Activated T-helper 17 cell treated with anti-CD3 and anti-CD28 coated beads, Interleukin-2, amount 50 U/mL, for 72 hours (primary cell): ENCODE measurements around the gene SNAI1. TPM values are rescaled to one million over a fixed set of nuclear protein-coding genes. Genes with fewer than 3 reads are reported as not detected.

ENCODE experiments used
- ATAC-seq: fragments of 150-1000 bp; cut with Tn5 transposase; replicated peaks from 2 replicates; pipeline ENCODE4 v1.10.0; 2021; ENCODE audit warnings: mild to moderate bottlenecking, moderate library complexity
- H3K27ac Mint-ChIP-seq: one replicate; pipeline ENCODE4 v1.8.0; 2022; ENCODE audit warnings: mixed read lengths
- H3K27me3 Mint-ChIP-seq: one replicate; pipeline ENCODE4 v1.8.0; 2022; ENCODE audit warnings: mixed read lengths
- H3K36me3 Mint-ChIP-seq: one replicate; pipeline ENCODE4 v1.8.0; 2022; ENCODE audit warnings: low read depth, mild to moderate bottlenecking, mixed read lengths
- H3K4me1 Mint-ChIP-seq: one replicate; pipeline ENCODE4 v1.8.0; 2022; ENCODE audit warnings: mixed read lengths
- H3K4me3 Mint-ChIP-seq: one replicate; pipeline ENCODE4 v1.8.0; 2022; ENCODE audit warnings: mild to moderate bottlenecking, mixed read lengths
- H3K9me3 Mint-ChIP-seq: one replicate; pipeline ENCODE4 v1.8.0; 2022; ENCODE audit warnings: mixed read lengths
- total RNA-seq, 2 donors: library from RNA; stranded (reverse); gene quantifications; one replicate each; pipeline ENCODE4 v1.2.3, GENCODE V29; 2022

The SNAI1 gene
- under 1 TPM in 1 of 2 donors, not detected in 1; 0.34 TPM for total RNA-seq

DNA sequence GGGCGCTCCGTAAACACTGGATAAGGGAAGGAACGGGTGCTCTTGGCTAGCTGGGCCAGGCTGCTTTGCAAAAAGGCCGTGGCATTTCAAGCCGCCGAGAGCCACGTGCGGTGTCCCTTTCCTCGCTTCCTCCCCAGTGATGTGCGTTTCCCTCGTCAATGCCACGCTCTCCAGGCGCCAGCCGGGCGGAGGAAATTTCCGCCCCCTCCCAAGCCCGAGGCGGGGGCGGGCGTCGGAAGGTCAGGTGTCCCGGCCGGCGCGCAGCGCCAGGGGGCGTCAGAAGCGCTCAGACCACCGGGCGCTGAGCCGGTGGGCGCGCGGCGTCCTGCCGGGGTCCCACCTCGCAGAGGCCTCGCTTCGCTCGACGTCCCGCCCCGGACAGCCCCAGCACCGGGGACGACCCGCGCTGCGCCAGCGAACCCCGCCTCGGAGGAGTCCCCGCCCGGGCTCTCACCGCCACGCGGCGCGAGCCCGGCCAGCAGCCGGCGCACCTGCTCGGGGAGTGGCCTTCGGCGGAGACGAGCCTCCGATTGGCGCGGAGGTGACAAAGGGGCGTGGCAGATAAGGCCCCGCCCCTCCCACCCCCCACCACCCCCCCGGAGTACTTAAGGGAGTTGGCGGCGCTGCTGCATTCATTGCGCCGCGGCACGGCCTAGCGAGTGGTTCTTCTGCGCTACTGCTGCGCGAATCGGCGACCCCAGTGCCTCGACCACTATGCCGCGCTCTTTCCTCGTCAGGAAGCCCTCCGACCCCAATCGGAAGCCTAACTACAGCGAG, at the start of gene SNAI1:
TSS of gene SNAI1 (plus strand) at position 635 of the 777 bp plus-strand sequence. CDS start at position 715, 80 bp downstream.
- H3K36me3 Mint-ChIP-seq, result no peaks in the 10 kb centered on the region
- peaks cover 4% of the 10 kb centered on the region for H3K27me3 Mint-ChIP-seq
- H3K27ac Mint-ChIP-seq, result no peak within 1 kb of the TSS
- no peaks in the 10 kb centered on the region for H3K4me1 Mint-ChIP-seq
- no peaks in the 10 kb centered on the region for H3K9me3 Mint-ChIP-seq
- peak within 1 kb of the TSS; percentile 51 for H3K4me3 Mint-ChIP-seq
- ATAC-seq, result peak; percentile 86

DNA sequence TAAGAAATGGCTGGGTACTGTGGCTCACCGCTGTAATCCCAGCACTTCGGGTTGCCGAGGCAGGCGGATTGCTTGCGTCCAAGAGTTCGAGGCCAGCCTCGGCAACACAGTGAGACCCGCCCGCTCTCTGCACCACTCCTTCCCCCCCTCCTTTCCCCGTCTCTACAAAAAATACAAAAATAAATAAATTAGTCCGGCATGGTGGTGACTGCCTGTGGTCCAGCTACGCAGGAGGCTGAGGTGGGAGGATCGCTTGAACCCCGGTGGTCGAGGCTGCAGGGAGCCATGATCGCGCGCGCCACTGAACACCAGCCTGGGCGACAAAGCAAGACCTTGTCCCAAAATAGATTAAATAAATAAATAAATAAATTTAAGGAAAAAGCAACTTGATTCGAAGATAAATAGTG, 47.0 kb upstream of the SNAI1 start:
- Mint-ChIP-seq H3K4me3 (peak overlapping the region; percentile 97), H3K27me3 (peaks cover under 1% of the 10 kb centered on the region), H3K4me1 (peaks cover 28% of the 10 kb centered on the region), H3K36me3 (peaks cover 40% of the 10 kb centered on the region), H3K27ac (no peak overlapping the region), H3K9me3 (no peaks in the 10 kb centered on the region)
- peak; percentile 8 for ATAC-seq

DNA sequence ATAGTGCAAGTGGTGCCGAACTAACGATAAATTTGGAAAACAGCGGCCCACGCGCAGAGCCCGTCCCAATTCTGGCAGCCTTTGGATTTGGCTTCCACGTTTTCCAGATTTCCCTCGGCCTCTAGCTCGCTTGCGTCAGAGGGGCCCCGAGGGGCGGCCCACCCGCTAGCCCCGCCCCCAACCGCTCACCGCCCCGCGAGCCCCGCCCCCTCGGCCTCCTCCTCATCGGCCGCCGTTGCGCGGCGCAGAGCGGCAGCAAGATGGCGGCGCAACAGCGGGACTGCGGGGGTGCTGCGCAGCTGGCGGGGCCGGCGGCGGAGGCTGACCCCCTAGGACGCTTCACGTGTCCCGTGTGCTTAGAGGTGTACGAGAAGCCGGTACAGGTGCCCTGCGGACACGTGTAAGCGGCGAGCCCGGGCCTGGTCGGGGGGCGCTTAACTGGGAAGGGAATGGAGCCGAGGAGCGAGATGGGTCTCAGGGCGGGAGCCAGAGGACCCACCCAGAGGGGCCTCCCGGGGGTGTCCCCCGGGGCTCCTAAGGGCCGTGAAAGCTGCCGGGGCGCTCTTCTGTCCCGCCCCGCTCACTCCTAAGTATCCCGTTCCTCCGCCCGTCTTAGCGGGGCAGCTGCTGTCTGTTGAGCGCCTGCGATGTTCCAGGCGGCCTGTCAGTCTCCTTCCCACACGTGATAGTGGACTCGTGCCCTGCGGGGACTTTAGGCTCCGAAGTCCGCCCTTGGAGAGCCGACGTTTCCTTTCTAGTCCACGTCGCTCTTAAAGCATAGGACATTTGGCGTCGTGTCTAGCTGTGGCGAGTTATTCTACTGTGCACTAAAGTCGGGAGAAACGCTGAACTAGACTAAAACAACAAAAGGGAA, 46.4 kb upstream of the SNAI1 start, which contains the start of gene RNF114:
TSS of gene RNF114 (plus strand) at position 245 of the 874 bp plus-strand sequence. CDS start at position 261, 16 bp downstream.
- H3K4me1 Mint-ChIP-seq, result peaks cover 33% of the 10 kb centered on the region
- peaks cover 47% of the 10 kb centered on the region for H3K36me3 Mint-ChIP-seq
- no peaks in the 10 kb centered on the region for H3K27me3 Mint-ChIP-seq
- H3K4me3 Mint-ChIP-seq, result peak within 1 kb of the TSS; percentile 97
- peak within 1 kb of the TSS; percentile 91 for H3K27ac Mint-ChIP-seq
- no peaks in the 10 kb centered on the region for H3K9me3 Mint-ChIP-seq
- ATAC-seq, result peak; percentile 95

DNA sequence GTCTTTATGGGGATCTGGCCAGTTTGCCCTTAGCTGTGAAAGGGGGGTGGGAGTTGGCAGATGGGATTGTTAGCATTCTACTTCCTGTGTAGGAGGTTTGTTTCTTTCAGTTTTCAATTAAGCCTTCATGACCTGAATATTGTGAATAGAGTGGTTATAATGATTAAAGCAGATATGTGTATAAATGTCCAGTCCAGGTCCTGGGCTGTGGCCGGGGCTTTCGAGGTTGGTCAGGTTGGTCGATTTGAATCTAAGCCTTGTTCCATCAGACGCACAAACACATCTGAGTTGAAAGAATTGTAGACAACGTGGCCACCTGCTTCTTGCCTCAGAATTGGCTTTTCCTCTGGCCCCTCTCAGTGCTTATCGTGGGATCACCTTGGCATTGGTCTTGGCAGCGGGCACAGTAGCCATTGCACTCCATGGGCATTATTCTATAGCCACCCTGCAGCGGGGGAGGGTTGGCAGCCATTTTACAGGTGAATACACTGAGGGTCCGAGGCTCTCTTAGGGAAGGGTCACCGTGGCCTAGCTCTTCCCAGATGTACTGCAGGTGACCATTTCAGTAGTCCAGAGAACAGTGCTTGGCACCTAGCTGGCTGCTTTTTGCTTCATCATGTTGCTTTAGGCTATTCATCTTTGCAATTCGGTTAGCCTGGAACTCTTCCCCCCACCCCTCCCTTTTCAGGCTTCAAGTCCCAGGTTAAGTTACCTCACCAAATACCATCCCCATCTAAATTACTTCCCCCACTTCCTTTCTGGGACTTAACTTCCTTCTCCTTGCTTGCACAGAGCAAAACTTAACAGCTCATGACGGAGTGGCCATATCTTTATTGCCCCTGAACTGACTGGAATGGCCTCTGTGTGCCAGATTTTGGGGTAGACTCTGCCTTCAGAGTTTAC, 45.5 kb upstream of the SNAI1 start:
- peak overlapping the region; percentile 91 for H3K27ac Mint-ChIP-seq
- H3K36me3 Mint-ChIP-seq, result peaks cover 55% of the 10 kb centered on the region
- ATAC-seq, result peak; percentile 18
- no peaks in the 10 kb centered on the region for H3K27me3 Mint-ChIP-seq
- peak overlapping the region; percentile 97 for H3K4me3 Mint-ChIP-seq
- no peaks in the 10 kb centered on the region for H3K9me3 Mint-ChIP-seq
- H3K4me1 Mint-ChIP-seq, result peaks cover 36% of the 10 kb centered on the region

DNA sequence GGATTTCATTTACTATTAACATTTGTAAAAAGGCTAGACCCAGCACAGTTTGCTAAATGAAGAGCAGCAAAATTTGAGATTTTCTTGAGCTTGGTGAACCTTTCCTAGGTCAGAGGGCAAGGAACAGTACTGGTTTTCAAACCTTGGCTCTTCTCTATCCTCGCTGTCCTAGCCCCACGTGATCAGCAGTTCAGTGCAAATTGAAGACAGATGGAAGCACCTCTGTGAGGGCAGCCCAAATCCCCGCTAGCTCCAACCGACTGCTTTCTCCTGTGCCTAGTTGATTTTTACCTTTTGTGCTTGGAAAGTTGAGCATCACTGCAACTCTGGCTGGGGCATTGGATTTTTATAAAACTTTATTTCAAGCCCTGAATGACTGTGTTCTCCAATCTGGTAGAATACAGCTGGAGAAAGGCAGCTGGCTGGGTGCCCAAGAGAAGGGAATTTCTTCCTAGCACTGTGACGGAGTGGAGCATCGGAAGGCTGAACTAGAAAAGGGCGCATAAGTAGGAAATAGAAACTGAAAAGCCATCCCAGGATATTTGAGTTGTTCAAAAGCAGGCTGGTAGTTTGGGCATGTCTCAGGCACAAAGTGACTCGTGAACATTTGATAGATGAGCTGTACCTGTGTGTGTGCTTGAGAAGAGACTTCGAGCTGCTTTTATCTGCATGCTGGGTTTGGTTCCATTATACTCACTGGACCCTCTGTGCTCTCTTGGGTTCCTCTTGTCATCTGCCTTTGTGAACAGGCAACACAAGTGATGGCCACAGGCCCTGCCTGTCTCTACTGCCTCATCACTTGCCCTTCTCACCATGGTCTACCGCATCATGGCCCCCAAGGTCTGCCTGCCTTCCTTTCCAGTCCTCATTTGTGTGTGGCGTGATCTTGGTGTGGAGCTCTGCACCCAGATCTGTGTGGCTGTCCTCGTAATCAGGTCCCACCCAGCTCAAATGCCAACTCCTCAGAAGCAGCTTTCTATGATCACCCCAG, 44.3 kb upstream of the SNAI1 start:
- no peaks in the 10 kb centered on the region for H3K27me3 Mint-ChIP-seq
- H3K4me3 Mint-ChIP-seq, result peak overlapping the region; percentile 97
- H3K27ac Mint-ChIP-seq, result peak overlapping the region; percentile 46
- peaks cover 67% of the 10 kb centered on the region for H3K36me3 Mint-ChIP-seq
- no peaks in the 10 kb centered on the region for H3K9me3 Mint-ChIP-seq
- no peak for ATAC-seq
- peaks cover 36% of the 10 kb centered on the region for H3K4me1 Mint-ChIP-seq

DNA sequence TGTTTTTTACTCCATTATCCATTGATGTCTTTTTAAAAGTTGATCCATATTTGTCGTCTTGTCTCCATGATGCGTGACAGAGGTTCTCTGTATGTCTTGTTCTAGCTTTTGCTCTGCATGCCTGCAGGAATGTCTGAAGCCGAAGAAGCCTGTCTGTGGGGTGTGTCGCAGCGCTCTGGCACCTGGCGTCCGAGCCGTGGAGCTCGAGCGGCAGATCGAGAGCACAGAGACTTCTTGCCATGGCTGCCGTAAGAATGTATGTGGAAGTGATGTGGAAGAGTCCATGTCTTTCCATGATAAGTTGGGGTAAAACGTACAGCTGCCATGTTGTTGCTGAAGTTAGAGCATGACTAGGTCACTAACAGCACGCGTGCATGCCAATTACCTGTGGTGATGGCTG, 41.3 kb upstream of the SNAI1 start:
- Mint-ChIP-seq H3K27me3 (no peaks in the 10 kb centered on the region), H3K27ac (no peak overlapping the region), H3K36me3 (peaks cover 97% of the 10 kb centered on the region), H3K4me1 (peaks cover 39% of the 10 kb centered on the region), H3K9me3 (no peaks in the 10 kb centered on the region), H3K4me3 (no peak overlapping the region)
- no peak for ATAC-seq

DNA sequence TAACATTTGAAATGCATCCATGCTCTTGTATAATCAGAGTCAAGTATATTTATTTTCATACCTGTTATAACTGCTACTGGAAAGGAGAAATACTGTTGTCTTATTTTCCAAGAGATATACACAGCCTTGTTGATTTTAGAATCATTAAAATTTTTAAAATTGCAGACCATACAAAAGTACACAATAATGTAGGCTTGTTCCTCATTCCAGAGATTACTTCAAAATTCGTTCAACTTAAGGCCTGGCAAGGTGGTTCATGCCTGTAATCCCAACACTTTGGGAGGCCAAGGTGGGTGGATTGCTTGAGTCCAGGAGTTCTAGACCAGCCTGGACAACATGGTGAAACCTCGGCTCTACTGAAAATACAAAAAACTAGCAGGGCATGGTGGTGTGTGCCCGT, 40.5 kb upstream of the SNAI1 start:
- peaks cover 98% of the 10 kb centered on the region for H3K36me3 Mint-ChIP-seq
- peaks cover 35% of the 10 kb centered on the region for H3K4me1 Mint-ChIP-seq
- H3K27me3 Mint-ChIP-seq, result no peaks in the 10 kb centered on the region
- H3K9me3 Mint-ChIP-seq, result no peaks in the 10 kb centered on the region
- H3K27ac Mint-ChIP-seq, result no peak overlapping the region
- no peak overlapping the region for H3K4me3 Mint-ChIP-seq
- ATAC-seq, result no peak

DNA sequence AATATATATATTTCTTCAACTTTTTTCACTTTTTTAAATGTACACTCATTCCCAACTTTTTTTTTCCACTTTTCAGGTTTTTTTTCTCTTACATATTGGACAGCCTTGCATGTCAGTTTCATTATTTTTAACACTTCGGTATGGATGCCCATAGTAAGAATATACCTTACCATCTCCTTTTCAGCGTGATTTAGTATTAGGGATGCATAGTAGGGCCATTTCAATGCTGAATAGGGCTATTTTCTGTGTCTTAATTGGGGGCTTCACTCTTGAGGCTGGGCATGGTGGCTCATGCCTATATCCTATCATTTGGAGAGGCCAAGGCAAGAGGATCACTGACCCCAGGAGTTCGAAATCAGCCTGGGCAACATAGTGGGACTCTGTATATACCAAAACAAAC, 39.8 kb upstream of the SNAI1 start:
- H3K36me3 Mint-ChIP-seq, result peaks cover 99% of the 10 kb centered on the region
- H3K4me3 Mint-ChIP-seq, result no peak overlapping the region
- ATAC-seq, result no peak
- no peaks in the 10 kb centered on the region for H3K9me3 Mint-ChIP-seq
- H3K27me3 Mint-ChIP-seq, result no peaks in the 10 kb centered on the region
- H3K27ac Mint-ChIP-seq, result no peak overlapping the region
- H3K4me1 Mint-ChIP-seq, result peaks cover 30% of the 10 kb centered on the region

DNA sequence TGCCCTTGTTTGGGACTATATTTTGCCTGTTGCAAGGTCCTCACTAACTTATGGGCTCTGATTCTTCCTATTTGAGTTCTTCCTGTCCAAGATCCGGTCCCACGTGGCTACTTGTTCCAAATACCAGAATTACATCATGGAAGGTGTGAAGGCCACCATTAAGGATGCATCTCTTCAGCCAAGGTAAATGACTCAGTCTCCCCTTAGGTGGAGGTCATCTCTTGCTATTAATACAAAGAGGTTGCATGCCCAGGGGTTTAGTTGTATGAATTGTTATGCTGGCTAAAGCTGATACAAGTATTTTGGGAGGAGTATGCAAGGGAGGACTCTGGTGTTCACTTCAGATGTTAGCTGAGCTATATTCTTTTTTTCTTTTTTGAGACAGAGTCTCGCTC, 37.5 kb upstream of the SNAI1 start:
- H3K9me3 Mint-ChIP-seq, result no peaks in the 10 kb centered on the region
- H3K4me1 Mint-ChIP-seq, result peaks cover 19% of the 10 kb centered on the region
- no peak for ATAC-seq
- H3K36me3 Mint-ChIP-seq, result peaks cover 97% of the 10 kb centered on the region
- H3K27me3 Mint-ChIP-seq, result no peaks in the 10 kb centered on the region
- H3K4me3 Mint-ChIP-seq, result no peak overlapping the region
- H3K27ac Mint-ChIP-seq, result no peak overlapping the region

DNA sequence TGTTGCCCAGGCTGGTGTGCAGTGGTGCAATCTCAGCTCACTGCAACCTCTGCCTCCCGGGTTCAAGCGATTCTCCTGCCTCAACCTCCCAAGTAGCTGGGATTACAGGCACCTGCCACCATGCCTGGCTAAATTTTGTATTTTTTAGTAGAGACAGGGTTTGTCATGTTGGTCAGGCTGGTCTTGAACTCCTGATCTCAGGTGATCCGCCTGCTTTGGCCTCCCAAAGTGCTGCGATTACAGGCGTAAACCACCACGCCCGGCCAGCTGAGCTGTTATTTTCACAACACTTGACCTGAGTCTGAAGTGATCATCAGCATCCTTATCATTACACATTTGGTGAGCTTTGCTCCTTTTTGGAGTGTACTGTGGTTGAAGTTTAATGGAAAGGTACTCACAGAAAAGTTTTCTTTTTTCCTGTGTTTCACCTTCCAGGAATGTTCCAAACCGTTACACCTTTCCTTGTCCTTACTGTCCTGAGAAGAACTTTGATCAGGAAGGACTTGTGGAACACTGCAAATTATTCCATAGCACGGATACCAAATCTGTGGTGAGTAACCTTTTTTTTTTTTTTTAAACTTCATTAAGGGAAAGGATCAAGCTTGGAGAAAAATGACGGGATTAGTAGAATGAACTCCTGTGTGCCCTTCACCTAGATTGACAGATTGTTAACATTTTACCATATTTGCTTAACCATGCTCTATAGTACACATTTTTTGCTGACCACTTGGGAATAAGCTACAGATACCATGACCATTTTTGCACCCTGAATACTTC, 36.9 kb upstream of the SNAI1 start:
- Mint-ChIP-seq H3K27ac (no peak overlapping the region), H3K36me3 (peaks cover 98% of the 10 kb centered on the region), H3K4me3 (no peak overlapping the region), H3K4me1 (peaks cover 23% of the 10 kb centered on the region), H3K9me3 (no peaks in the 10 kb centered on the region), H3K27me3 (no peaks in the 10 kb centered on the region)
- ATAC-seq, result no peak

DNA sequence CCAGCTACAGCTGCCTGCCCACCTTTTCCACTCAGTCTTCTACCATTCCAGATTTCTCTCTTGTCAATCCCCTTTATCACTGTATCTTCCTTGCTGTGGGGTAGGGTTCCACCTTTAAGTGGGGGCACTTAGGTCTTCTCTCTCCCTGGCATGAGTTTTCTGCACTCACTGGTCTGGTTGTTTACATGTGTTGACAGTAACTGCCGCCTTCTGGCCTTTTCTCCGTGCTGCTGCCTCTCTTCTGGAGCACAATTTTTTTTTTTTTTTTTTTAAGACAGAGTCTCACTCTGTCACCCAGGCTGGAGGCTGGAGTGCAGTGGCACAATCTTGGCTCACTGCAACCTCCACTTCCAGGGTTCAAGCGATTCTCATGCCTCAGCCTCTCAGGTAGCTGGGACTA, 34.6 kb upstream of the SNAI1 start:
- no peaks in the 10 kb centered on the region for H3K9me3 Mint-ChIP-seq
- peaks cover 98% of the 10 kb centered on the region for H3K36me3 Mint-ChIP-seq
- H3K27me3 Mint-ChIP-seq, result no peaks in the 10 kb centered on the region
- no peak overlapping the region for H3K27ac Mint-ChIP-seq
- H3K4me1 Mint-ChIP-seq, result peaks cover 21% of the 10 kb centered on the region
- H3K4me3 Mint-ChIP-seq, result no peak overlapping the region
- no peak for ATAC-seq

DNA sequence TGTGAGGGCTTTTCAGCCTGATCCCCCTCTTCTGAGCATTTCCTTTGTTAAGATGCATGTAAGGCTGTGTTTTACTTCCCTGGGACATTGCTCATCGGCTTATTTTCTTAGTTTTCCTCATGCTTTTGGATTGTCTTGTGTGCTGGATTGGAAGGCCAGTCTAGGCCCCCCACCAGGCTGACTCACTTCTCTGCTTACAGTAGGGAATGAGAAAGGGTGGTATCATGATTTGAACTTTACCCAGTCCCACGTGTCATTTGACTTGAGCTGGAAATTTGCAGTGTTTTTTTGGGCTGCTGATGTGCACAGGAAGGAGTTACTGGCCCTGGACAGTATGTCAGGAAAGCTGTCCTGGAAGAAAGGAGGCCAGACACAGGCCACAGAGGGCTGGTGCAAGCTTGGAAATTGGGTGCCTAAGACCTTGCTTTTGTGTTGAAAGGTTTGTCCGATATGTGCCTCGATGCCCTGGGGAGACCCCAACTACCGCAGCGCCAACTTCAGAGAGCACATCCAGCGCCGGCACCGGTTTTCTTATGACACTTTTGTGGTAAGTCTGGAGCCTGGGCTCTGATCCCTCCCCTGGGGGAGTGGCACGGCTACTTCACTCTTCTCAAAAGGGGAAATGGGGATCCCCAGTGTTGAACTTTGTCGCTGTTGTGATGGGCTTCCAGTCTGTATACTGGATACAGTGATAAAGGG, 33.8 kb upstream of the SNAI1 start:
- Mint-ChIP-seq H3K9me3 (no peaks in the 10 kb centered on the region), H3K4me1 (peaks cover 21% of the 10 kb centered on the region), H3K4me3 (no peak overlapping the region), H3K27me3 (no peaks in the 10 kb centered on the region), H3K27ac (peak overlapping the region; percentile 19), H3K36me3 (peaks cover 95% of the 10 kb centered on the region)
- ATAC-seq, result no peak
